HCT116 (cell line): ENCODE data around the gene SET. TPM values are rescaled to one million over a fixed set of nuclear protein-coding genes. Genes with fewer than 3 reads are reported as not detected.

Experiments
- ATAC-seq: fragments of 200-7000 bp; cut with Tn5 transposase; 2 replicates; pipeline ENCODE4 v1.9.1; 2020; ENCODE audit warnings: mild to moderate bottlenecking, moderate library complexity
- BruUV-seq: library from RNA; stranded (reverse); fragments of 400-500 nt; replicated peaks from 2 replicates; lab custom pipeline; 2021; lab: Mats Ljungman, UMichigan
- CTCF ChIA-PET: fragments of 300-600 bp; sonication (Branson Sonifier 250); formaldehyde crosslinking; loops from one replicate; lab custom pipeline; 2021; ENCODE audit warnings: antibody characterized with exemption; lab: Charles Lee
- POLR2A ChIA-PET: fragments of 300-600, 350-600 bp; sonication (Branson Sonifier 250); formaldehyde crosslinking; loops from one replicate; lab custom pipeline; 2021; ENCODE audit warnings: antibody characterized with exemption; lab: Charles Lee
- RAD21 ChIA-PET, 2 experiments: fragments of 300-600 bp; sonication (Branson Sonifier 250); formaldehyde crosslinking; loops; one replicate each; lab custom pipeline; 2023; ENCODE audit warnings: low total read pairs in 2 of 2; ENCODE audit not compliant: uncharacterized antibody in 2 of 2, unreplicated experiment in 2 of 2, low non-redundant PET in 1 of 2; lab: Charles Lee
- DNase-seq: peaks from one replicate; pipeline ENCODE4 v3.0.0-alpha.2; 2010; ENCODE audit warnings: low read depth, low spot score
- H2AFZ ChIP-seq: fragments of 200-600 bp; shearing (Covaris generic), sonication (generic); 2 replicates; pipeline ENCODE4 v1.6.1; 2017; ENCODE audit warnings: low read depth, mixed run types, mixed read lengths, antibody characterized with exemption, low read length; ENCODE audit not compliant: poor library complexity, severe bottlenecking
- H3K27ac ChIP-seq: 2 replicates; pipeline ENCODE4 v1.5.1; 2012; ENCODE audit warnings: low read depth, low read length
- H3K27me3 ChIP-seq: fragments of 200-600 bp; sonication (generic); 2 replicates; pipeline ENCODE4 v1.6.1; 2016; ENCODE audit warnings: mixed run types, low read length, mixed read lengths; ENCODE audit not compliant: insufficient read depth
- H3K36me3 ChIP-seq, 2 experiments: fragments of 200-500 bp in 1 of 2; fragments of 200-600 bp in 1 of 2; sonication (Bioruptor generic) in 1 of 2; sonication (generic) in 1 of 2; 2 replicates each; pipeline versions ENCODE4 v1.5.1 to v1.6.1; 2014 to 2016; ENCODE audit warnings: low read length in 2 of 2, inconsistent platforms in 1 of 2, mixed read lengths in 1 of 2, mixed run types in 1 of 2; ENCODE audit not compliant: insufficient read depth in 2 of 2, control insufficient read depth in 1 of 2
- H3K4me1 ChIP-seq, 2 experiments: fragments of 200-600 bp in 1 of 2; sonication (generic) in 1 of 2; 2 replicates each; pipeline versions ENCODE4 v1.5.1 to v1.6.1; 2012 to 2017; ENCODE audit warnings: low read length in 2 of 2, inconsistent platforms in 1 of 2, mild to moderate bottlenecking in 1 of 2, mixed read lengths in 1 of 2, mixed run types in 1 of 2, moderate library complexity in 1 of 2; ENCODE audit not compliant: insufficient read depth in 2 of 2, control insufficient read depth in 1 of 2
- H3K4me2 ChIP-seq: fragments of 200-600 bp; sonication (generic); 2 replicates; pipeline ENCODE4 v1.6.1; 2017; ENCODE audit warnings: mixed run types, low read length, mixed read lengths
- H3K4me3 ChIP-seq, 2 experiments: fragments of 200-600 bp in 1 of 2; sonication (generic) in 1 of 2; replicated peaks in 1 of 2; 2 replicates each; pipeline ENCODE4 v1.5.1; 2011 to 2016; ENCODE audit warnings: low read length in 2 of 2, control low read depth in 1 of 2, low read depth in 1 of 2, mild to moderate bottlenecking in 1 of 2, mixed read lengths in 1 of 2, mixed run types in 1 of 2
- H3K79me2 ChIP-seq: fragments of 200-600 bp; sonication (generic); 2 replicates; pipeline ENCODE4 v1.6.1; 2017; ENCODE audit warnings: mild to moderate bottlenecking, mixed run types, low read length, moderate library complexity, mixed read lengths; ENCODE audit not compliant: insufficient read depth
- H3K9ac ChIP-seq: fragments of 200-600 bp; sonication (generic); 2 replicates; pipeline ENCODE4 v1.6.1; 2016; ENCODE audit warnings: low read length, mixed read lengths
- H3K9me2 ChIP-seq: fragments of 200-600 bp; sonication (generic), shearing (Covaris generic); 2 replicates; pipeline ENCODE4 v1.6.1; 2017; ENCODE audit warnings: mixed run types, mild to moderate bottlenecking, moderate library complexity; ENCODE audit not compliant: insufficient read depth
- H3K9me3 ChIP-seq, 2 experiments: fragments of 200-500 bp in 1 of 2; fragments of 200-600 bp in 1 of 2; sonication (Bioruptor generic) in 1 of 2; sonication (generic) in 1 of 2; 2 replicates each; pipeline ENCODE4 v1.6.1; 2014 to 2017; ENCODE audit warnings: low read length in 2 of 2, mixed read lengths in 2 of 2, inconsistent platforms in 1 of 2, low read depth in 1 of 2, mild to moderate bottlenecking in 1 of 2, mixed run types in 1 of 2, moderate library complexity in 1 of 2; ENCODE audit not compliant: control insufficient read depth in 1 of 2, insufficient read depth in 1 of 2
- H4K20me1 ChIP-seq: fragments of 200-600 bp; sonication (generic), shearing (Covaris generic); 2 replicates; pipeline ENCODE4 v1.6.1; 2017; ENCODE audit warnings: mixed run types, mild to moderate bottlenecking, moderate library complexity; ENCODE audit not compliant: insufficient read depth
- ATF3 ChIP-seq: IDR thresholded peaks from 2 replicates; pipeline ENCODE4 v1.6.1; 2012
- CEBPB ChIP-seq: IDR thresholded peaks from 2 replicates; pipeline ENCODE4 v1.6.1; 2012; ENCODE audit warnings: low read depth
- FOSL1 ChIP-seq: IDR thresholded peaks from 2 replicates; pipeline ENCODE4 v1.6.1; 2012; ENCODE audit warnings: low read depth
- POLR2A ChIP-seq: IDR thresholded peaks from 2 replicates; pipeline ENCODE4 v1.7.0; 2011; ENCODE audit warnings: borderline replicate concordance; ENCODE audit not compliant: insufficient read depth, insufficient read length; ENCODE audit errors: extremely low read depth
- POLR2AphosphoS5 ChIP-seq: IDR thresholded peaks from 2 replicates; pipeline ENCODE4 v1.6.1; 2011; ENCODE audit warnings: mild to moderate bottlenecking, low read depth, low read length, moderate library complexity
- SRF ChIP-seq: IDR thresholded peaks from 2 replicates; pipeline ENCODE4 v1.6.1; 2012; ENCODE audit warnings: low read depth
- TCF7L2 ChIP-seq: IDR thresholded peaks from 2 replicates; pipeline ENCODE4 v1.7.0; 2011; ENCODE audit warnings: borderline replicate concordance, inconsistent platforms; ENCODE audit not compliant: insufficient read depth, insufficient read length; ENCODE audit errors: extremely low read depth
- YY1 ChIP-seq: IDR thresholded peaks from 2 replicates; pipeline ENCODE4 v1.6.1; 2011; ENCODE audit warnings: low read length, low read depth, moderate library complexity, mild to moderate bottlenecking; ENCODE audit not compliant: insufficient replicate concordance; ENCODE audit errors: extremely low read depth
- ZFX ChIP-seq: fragments of 450-650 bp; IDR thresholded peaks from 2 replicates; pipeline ENCODE4 v1.6.1; 2017
- intact Hi-C: fragments of 100-400 bp; cut with micrococcal nuclease; formaldehyde crosslinking; loops from 2 replicates; pipeline ENCODE4 v1.10.0; 2022
- total RNA-seq: library from RNA; stranded (reverse); gene quantifications from one replicate; pipeline ENCODE4 v1.2.1, GENCODE V29; 2021; ENCODE audit not compliant: unreplicated experiment

The SET gene
- total RNA-seq, 1 experiment from 2014 or later, result 595 TPM

GRCh38 chr9:128654481-128654880 is 34.5 kb upstream of the SET start (continued):
- TF ChIP-seq ZFX (no peak), CEBPB (no peak)

- Histone ChIP-seq H3K4me1 (peaks cover 6 to 35% of the 10 kb centered on the region in 2 experiments), H3K27ac (peak within 1 kb of the TSS; percentile 90), H3K27me3 (no peaks in the 10 kb centered on the region), H4K20me1 (no peaks in the 10 kb centered on the region), H2AFZ (peak within 1 kb of the TSS; percentile 18), H3K9me3 (no peaks in the 10 kb centered on the region), H3K9me2 (no peaks in the 10 kb centered on the region), H3K4me3 (peak within 1 kb of the TSS; percentile 75 to 83), H3K9ac (peak within 1 kb of the TSS; percentile 98), H3K4me2 (peak within 1 kb of the TSS; percentile 99), H3K79me2 (peaks cover 39% of the 10 kb centered on the region), H3K36me3 (no peaks in the 10 kb centered on the region; a peak in 1 of 4 replicates)
- peak; percentile 89 for DNase-seq
- RAD21 ChIA-PET, result no interaction called here
- CTCF ChIA-PET, result interaction anchor here (1.1 kb wide), 1 partner anchor 21 kb away, joined by 3 read pairs; no protein-coding TSS in a partner anchor
- intact Hi-C loops, result no loop called here
- ATAC-seq, result peak; percentile 88
- TF ChIP-seq TCF7L2, result no peak
- peak; percentile 70 for TF ChIP-seq POLR2A
- peak; percentile 98 for TF ChIP-seq YY1
- TF ChIP-seq FOSL1, result no peak
- peak; percentile 59; the same call in 1 of the 2 replicates for TF ChIP-seq ZFX
- TF ChIP-seq SRF, result no peak
- TF ChIP-seq ATF3, result no peak
- TF ChIP-seq POLR2AphosphoS5, result peak; percentile 80
- no TSS peak for BruUV-seq
- POLR2A ChIA-PET, result interaction anchor here (1.0 to 1.2 kb wide), 3 partner anchors 10 to 28 kb away, joined by 3 to 5 read pairs (median 4); no protein-coding TSS in a partner anchor
These were observed 32.3 kb upstream of the SET start, which contains the start of gene DYNC2I2 for GRCh38 chr9:128656416-128657343. TSS of gene DYNC2I2 (minus strand) at chr9:128656847. CDS start at chr9:128656726, 121 bp downstream.
